OCI-LY1 (cell line): ENCODE data around the gene KXD1.

Source experiments
- H2AFZ ChIP-seq: fragments of 200-600 bp; sonication (generic), shearing (Covaris generic); 2 replicates; pipeline ENCODE4 v1.6.0; 2014; ENCODE audit warnings: antibody characterized with exemption, mild to moderate bottlenecking, low read length
- H3F3A ChIP-seq: fragments of 200-600 bp; sonication (generic), shearing (Covaris generic); 2 replicates; pipeline ENCODE4 v1.6.0; 2014; ENCODE audit warnings: mild to moderate bottlenecking, antibody characterized with exemption, low read length, moderate library complexity; ENCODE audit not compliant: insufficient read depth
- H3K27ac ChIP-seq: fragments of 200-600 bp; sonication (generic); 2 replicates; pipeline ENCODE4 v1.5.1; 2014; ENCODE audit warnings: low read length, mixed run types, mild to moderate bottlenecking, low read depth; ENCODE audit not compliant: poor library complexity, severe bottlenecking
- H3K27me3 ChIP-seq: fragments of 200-600 bp; sonication (generic); 2 replicates; pipeline ENCODE4 v1.6.0; 2014; ENCODE audit warnings: antibody characterized with exemption, mild to moderate bottlenecking, low read length, moderate library complexity; ENCODE audit not compliant: insufficient read depth
- H3K36me3 ChIP-seq: fragments of 200-600 bp; sonication (generic); 2 replicates; pipeline ENCODE4 v1.6.1; 2014; ENCODE audit warnings: mild to moderate bottlenecking, antibody characterized with exemption, low read length, moderate library complexity, mixed read lengths; ENCODE audit not compliant: insufficient read depth
- H3K4me1 ChIP-seq: fragments of 200-600 bp; sonication (generic); 2 replicates; pipeline ENCODE4 v1.5.1; 2014; ENCODE audit warnings: mild to moderate bottlenecking, low read length, moderate library complexity; ENCODE audit not compliant: insufficient read depth, severe bottlenecking
- H3K4me2 ChIP-seq: fragments of 200-600 bp; sonication (generic), shearing (Covaris generic); 2 replicates; pipeline ENCODE4 v1.6.1; 2014; ENCODE audit warnings: low read length
- H3K4me3 ChIP-seq: fragments of 200-600 bp; sonication (generic); 2 replicates; pipeline ENCODE4 v1.5.1; 2014; ENCODE audit warnings: low read length, low read depth, mild to moderate bottlenecking, mixed read lengths; ENCODE audit not compliant: poor library complexity, severe bottlenecking
- H3K79me2 ChIP-seq: fragments of 200-600 bp; shearing (Covaris generic); 2 replicates; pipeline ENCODE4 v1.6.1; 2016; ENCODE audit warnings: mixed run types, low read length, mixed read lengths; ENCODE audit not compliant: insufficient read depth
- H3K9ac ChIP-seq: fragments of 200-600 bp; sonication (generic), shearing (Covaris generic); 2 replicates; pipeline ENCODE4 v1.6.1; 2014; ENCODE audit warnings: mild to moderate bottlenecking, low read length, mixed read lengths
- H3K9me2 ChIP-seq: fragments of 200-600 bp; sonication (generic), shearing (Covaris generic); 2 replicates; pipeline ENCODE4 v1.6.1; 2014; ENCODE audit warnings: low read depth, mild to moderate bottlenecking, low read length, mixed read lengths
- H3K9me3 ChIP-seq: fragments of 200-600 bp; shearing (Covaris generic); 2 replicates; pipeline ENCODE4 v1.6.1; 2014; ENCODE audit warnings: low read length, mixed read lengths
- H4K20me1 ChIP-seq: fragments of 200-600 bp; sonication (generic), shearing (Covaris generic); 2 replicates; pipeline ENCODE4 v1.6.0; 2016; ENCODE audit warnings: mild to moderate bottlenecking, low read length; ENCODE audit not compliant: insufficient read depth
- EZH2 ChIP-seq: fragments of 200-600 bp; sonication (generic), shearing (Covaris generic); IDR thresholded peaks from 2 replicates; pipeline ENCODE4 v1.8.0; 2017; ENCODE audit warnings: borderline replicate concordance, mixed run types, mild to moderate bottlenecking, antibody characterized with exemption, low read length, moderate library complexity, mixed read lengths
- TF ChIP-seq, protein P1 (sequence below): fragments of 200-600 bp; sonication (generic), shearing (Covaris generic); IDR thresholded peaks from 2 replicates; pipeline ENCODE4 v1.5.1; 2017; ENCODE audit warnings: mild to moderate bottlenecking, antibody characterized with exemption, low read length, moderate library complexity, mixed read lengths

The KXD1 gene

DNA sequence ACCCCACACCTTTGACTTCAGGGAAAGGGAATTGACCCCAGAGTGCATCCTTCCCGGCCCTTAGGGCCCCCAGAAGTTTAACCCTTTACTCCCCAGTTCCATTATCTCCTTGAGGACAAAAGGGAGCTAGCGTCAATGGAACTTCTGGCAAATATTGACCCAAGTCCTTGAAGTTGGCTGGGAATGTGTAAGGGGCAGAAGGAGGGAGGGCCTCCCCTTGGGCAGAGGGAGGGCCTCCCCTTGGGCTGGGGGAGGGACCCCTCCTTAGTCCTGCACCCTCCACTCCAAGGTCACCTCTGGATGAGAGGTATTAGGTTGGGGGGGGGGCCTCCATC, 52.0 kb downstream of the KXD1 start:
- Histone ChIP-seq H3K4me3 (no peak overlapping the region), H2AFZ (no peak overlapping the region), H3K36me3 (no peaks in the 10 kb centered on the region), H3K27ac (no peak overlapping the region), H3F3A (no peaks in the 10 kb centered on the region), H3K9me2 (no peaks in the 10 kb centered on the region), H3K27me3 (peaks cover 17% of the 10 kb centered on the region), H3K9ac (no peak overlapping the region), H3K4me2 (no peak overlapping the region), H3K9me3 (no peaks in the 10 kb centered on the region), H4K20me1 (no peaks in the 10 kb centered on the region), H3K79me2 (no peaks in the 10 kb centered on the region), H3K4me1 (no peaks in the 10 kb centered on the region)
- TF ChIP-seq, protein P1, sequence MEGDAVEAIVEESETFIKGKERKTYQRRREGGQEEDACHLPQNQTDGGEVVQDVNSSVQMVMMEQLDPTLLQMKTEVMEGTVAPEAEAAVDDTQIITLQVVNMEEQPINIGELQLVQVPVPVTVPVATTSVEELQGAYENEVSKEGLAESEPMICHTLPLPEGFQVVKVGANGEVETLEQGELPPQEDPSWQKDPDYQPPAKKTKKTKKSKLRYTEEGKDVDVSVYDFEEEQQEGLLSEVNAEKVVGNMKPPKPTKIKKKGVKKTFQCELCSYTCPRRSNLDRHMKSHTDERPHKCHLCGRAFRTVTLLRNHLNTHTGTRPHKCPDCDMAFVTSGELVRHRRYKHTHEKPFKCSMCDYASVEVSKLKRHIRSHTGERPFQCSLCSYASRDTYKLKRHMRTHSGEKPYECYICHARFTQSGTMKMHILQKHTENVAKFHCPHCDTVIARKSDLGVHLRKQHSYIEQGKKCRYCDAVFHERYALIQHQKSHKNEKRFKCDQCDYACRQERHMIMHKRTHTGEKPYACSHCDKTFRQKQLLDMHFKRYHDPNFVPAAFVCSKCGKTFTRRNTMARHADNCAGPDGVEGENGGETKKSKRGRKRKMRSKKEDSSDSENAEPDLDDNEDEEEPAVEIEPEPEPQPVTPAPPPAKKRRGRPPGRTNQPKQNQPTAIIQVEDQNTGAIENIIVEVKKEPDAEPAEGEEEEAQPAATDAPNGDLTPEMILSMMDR, result no peak
- no peak for TF ChIP-seq EZH2

DNA sequence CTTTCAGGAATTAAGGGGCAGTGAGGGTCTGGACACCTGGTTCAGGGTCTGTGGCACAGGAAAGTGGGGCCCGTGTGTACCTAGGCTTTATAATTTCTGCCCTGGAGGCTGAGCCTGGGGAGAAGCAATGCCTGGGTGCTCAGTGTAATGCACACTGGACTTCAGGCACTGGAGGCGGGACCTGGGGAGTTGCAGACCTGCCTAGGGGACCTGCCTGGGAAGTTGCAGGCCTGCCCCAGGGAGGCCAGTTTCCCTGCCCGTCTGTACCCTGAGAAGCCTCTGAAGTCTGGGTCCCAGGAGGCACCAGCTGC, 52.5 kb downstream of the KXD1 start:
- Histone ChIP-seq H3K4me2 (no peak overlapping the region), H3K27ac (no peak overlapping the region), H3K9me3 (no peaks in the 10 kb centered on the region), H3K36me3 (no peaks in the 10 kb centered on the region), H3F3A (no peaks in the 10 kb centered on the region), H3K9me2 (no peaks in the 10 kb centered on the region), H3K9ac (no peak overlapping the region), H3K4me1 (no peaks in the 10 kb centered on the region), H3K27me3 (peaks cover 17% of the 10 kb centered on the region), H3K4me3 (no peak overlapping the region), H3K79me2 (no peaks in the 10 kb centered on the region), H4K20me1 (no peaks in the 10 kb centered on the region), H2AFZ (no peak overlapping the region)
- no peak for TF ChIP-seq EZH2
- TF ChIP-seq, protein P1, result no peak

DNA sequence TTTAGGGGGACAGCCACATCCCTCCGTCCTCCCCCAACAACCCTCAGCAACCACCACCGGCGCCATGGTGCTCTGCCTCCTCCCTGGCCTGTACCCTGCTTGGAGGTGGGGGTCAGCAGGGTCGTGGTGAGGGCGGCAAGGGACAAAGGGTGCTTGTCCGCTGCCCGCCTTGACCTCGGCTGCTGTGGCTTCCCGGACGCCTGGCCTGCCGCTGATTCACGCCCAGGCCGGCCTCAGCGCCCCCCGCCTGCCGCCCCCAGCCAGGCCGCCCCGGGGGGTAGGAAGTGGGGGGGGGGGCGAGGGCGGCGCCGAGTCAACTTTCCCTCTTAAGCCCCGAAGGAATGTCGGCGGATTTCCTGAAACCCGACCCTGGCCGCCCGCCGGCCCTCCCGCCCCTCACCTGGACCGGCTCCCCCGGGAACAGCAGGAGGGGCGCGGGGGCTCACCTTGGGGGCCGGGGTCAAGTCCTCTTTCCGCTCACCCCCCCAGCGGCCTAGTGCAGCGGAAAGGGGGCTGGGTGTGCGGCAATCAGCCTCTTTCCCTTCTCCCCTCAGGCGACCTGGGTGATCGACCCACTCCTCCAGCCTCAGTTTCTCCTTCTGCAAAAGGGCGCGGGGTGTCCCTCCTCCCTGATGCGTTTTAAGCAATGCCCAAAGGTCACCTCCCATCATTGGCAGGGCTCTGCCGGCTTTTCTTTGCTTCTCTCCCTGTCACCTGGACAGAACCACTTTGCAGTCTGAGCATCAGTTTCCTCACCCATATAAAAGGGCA, 53.1 kb downstream of the KXD1 start:
- no peak overlapping the region for H3K27ac ChIP-seq
- no peak overlapping the region for H2AFZ ChIP-seq
- H3K27me3 ChIP-seq, result peaks cover 17% of the 10 kb centered on the region
- H3K4me1 ChIP-seq, result no peaks in the 10 kb centered on the region
- H3K9ac ChIP-seq, result no peak overlapping the region
- no peaks in the 10 kb centered on the region for H4K20me1 ChIP-seq
- H3K79me2 ChIP-seq, result no peaks in the 10 kb centered on the region
- H3K4me2 ChIP-seq, result no peak overlapping the region
- H3K36me3 ChIP-seq, result no peaks in the 10 kb centered on the region
- no peak overlapping the region for H3K4me3 ChIP-seq
- TF ChIP-seq, protein P1, result no peak
- TF ChIP-seq EZH2, result no peak
- no peaks in the 10 kb centered on the region for H3K9me3 ChIP-seq
- H3K9me2 ChIP-seq, result no peaks in the 10 kb centered on the region
- no peaks in the 10 kb centered on the region for H3F3A ChIP-seq
